H9 (cell line): ENCODE data around the gene AMDHD1. TPM values are rescaled to one million over a fixed set of nuclear protein-coding genes. Genes with fewer than 3 reads are reported as not detected.
A peak's percentile ranks its signal among the peaks of the same experiment; 100 is the strongest.

Source experiments
- DNase-seq: peaks from one replicate; pipeline ENCODE4 v3.0.0-alpha.2; 2017
- H2AFZ ChIP-seq: one replicate; pipeline ENCODE4 v1.6.1; 2013; ENCODE audit warnings: mild to moderate bottlenecking, low read length, control low read depth, moderate library complexity
- H2AK5ac ChIP-seq: 2 replicates; pipeline ENCODE4 v1.6.1; 2013; ENCODE audit warnings: low read length, control low read depth, mixed read lengths; ENCODE audit not compliant: insufficient read length
- H2BK120ac ChIP-seq: one replicate; pipeline ENCODE4 v1.6.1; 2013; ENCODE audit warnings: low read depth, mild to moderate bottlenecking, low read length, control low read depth, inconsistent platforms; ENCODE audit not compliant: poor library complexity, severe bottlenecking
- H2BK12ac ChIP-seq: 2 replicates; pipeline ENCODE4 v1.6.1; 2013; ENCODE audit warnings: low read length, control low read depth, mixed read lengths, low read depth; ENCODE audit not compliant: insufficient read length
- H2BK15ac ChIP-seq: 2 replicates; pipeline ENCODE4 v1.6.1; 2013; ENCODE audit warnings: low read depth, low read length, control low read depth
- H2BK20ac ChIP-seq: one replicate; pipeline ENCODE4 v1.6.1; 2013; ENCODE audit warnings: low read depth, mild to moderate bottlenecking, low read length, control low read depth, inconsistent platforms; ENCODE audit not compliant: poor library complexity, severe bottlenecking
- H2BK5ac ChIP-seq: 2 replicates; pipeline ENCODE4 v1.6.1; 2013; ENCODE audit warnings: low read length, control low read depth, mixed read lengths; ENCODE audit not compliant: insufficient read length
- H3K14ac ChIP-seq: 2 replicates; pipeline ENCODE4 v1.6.1; 2013; ENCODE audit warnings: low read length, control low read depth; ENCODE audit not compliant: insufficient read depth
- H3K18ac ChIP-seq: 2 replicates; pipeline ENCODE4 v1.6.1; 2013; ENCODE audit warnings: low read depth, mild to moderate bottlenecking, mixed read lengths, low read length, control low read depth; ENCODE audit not compliant: insufficient read length
- H3K23ac ChIP-seq: 2 replicates; pipeline ENCODE4 v1.6.1; 2013; ENCODE audit warnings: low read length, control low read depth, mixed read lengths, low read depth; ENCODE audit not compliant: insufficient read length
- H3K23me2 ChIP-seq: 2 replicates; pipeline ENCODE4 v1.6.1; 2013; ENCODE audit warnings: low read depth, mild to moderate bottlenecking, mixed read lengths, low read length, control low read depth; ENCODE audit not compliant: insufficient read length, poor library complexity, severe bottlenecking
- H3K27ac ChIP-seq: 2 replicates; pipeline ENCODE4 v1.5.1; 2013; ENCODE audit warnings: low read length, control low read depth, mixed read lengths, low read depth; ENCODE audit not compliant: insufficient read length
- H3K27me3 ChIP-seq: 2 replicates; pipeline ENCODE4 v1.6.1; 2013; ENCODE audit warnings: low read length, control low read depth, inconsistent platforms; ENCODE audit not compliant: insufficient read depth
- H3K4ac ChIP-seq: 2 replicates; pipeline ENCODE4 v1.6.1; 2013; ENCODE audit warnings: low read depth, mild to moderate bottlenecking, control low read depth, inconsistent platforms, low read length, moderate library complexity
- H3K4me1 ChIP-seq: 2 replicates; pipeline ENCODE4 v1.6.1; 2013; ENCODE audit warnings: low read length, control low read depth, inconsistent platforms; ENCODE audit not compliant: insufficient read depth
- H3K4me2 ChIP-seq: 2 replicates; pipeline ENCODE4 v1.6.1; 2013; ENCODE audit warnings: low read length, control low read depth, mixed read lengths; ENCODE audit not compliant: insufficient read length, insufficient read depth
- H3K56ac ChIP-seq: 2 replicates; pipeline ENCODE4 v1.6.1; 2013; ENCODE audit warnings: low read depth, mild to moderate bottlenecking, mixed read lengths, low read length, control low read depth; ENCODE audit not compliant: insufficient read length
- H3K79me1 ChIP-seq: 2 replicates; pipeline ENCODE4 v1.6.1; 2013; ENCODE audit warnings: low read depth, mild to moderate bottlenecking, moderate library complexity, low read length, control low read depth, inconsistent platforms; ENCODE audit not compliant: insufficient read depth, poor library complexity, severe bottlenecking
- H3K79me2 ChIP-seq: 2 replicates; pipeline ENCODE4 v1.6.1; 2013; ENCODE audit warnings: low read length, control low read depth, inconsistent platforms; ENCODE audit not compliant: insufficient read depth
- H3K9ac ChIP-seq: 2 replicates; pipeline ENCODE4 v1.6.1; 2013; ENCODE audit warnings: low read length, control low read depth, mixed read lengths; ENCODE audit not compliant: insufficient read length; ENCODE audit errors: extremely low read depth
- H3K9me3 ChIP-seq: one replicate; pipeline ENCODE4 v1.6.1; 2013; ENCODE audit warnings: low read depth, low read length, inconsistent platforms; ENCODE audit not compliant: control insufficient read depth
- H3T11ph ChIP-seq: one replicate; pipeline ENCODE4 v1.6.1; 2013; ENCODE audit warnings: mild to moderate bottlenecking, low read length, control low read depth, inconsistent platforms
- H4K20me1 ChIP-seq: one replicate; pipeline ENCODE4 v1.6.1; 2013; ENCODE audit not compliant: control insufficient read depth, insufficient read length, insufficient read depth
- H4K5ac ChIP-seq: 2 replicates; pipeline ENCODE4 v1.6.1; 2013; ENCODE audit warnings: low read depth, mild to moderate bottlenecking, mixed read lengths, low read length, control low read depth; ENCODE audit not compliant: insufficient read length
- H4K8ac ChIP-seq: replicated peaks from 2 replicates; pipeline ENCODE4 v1.6.1; 2013; ENCODE audit warnings: low read length, control low read depth, mixed read lengths, low read depth; ENCODE audit not compliant: insufficient read length
- H4K91ac ChIP-seq: 2 replicates; pipeline ENCODE4 v1.6.1; 2013; ENCODE audit warnings: low read depth, mild to moderate bottlenecking, moderate library complexity, mixed read lengths, low read length, control low read depth; ENCODE audit not compliant: insufficient read length
- H3K27ac Mint-ChIP-seq, 3 experiments: 2 replicates in 2 of 3; 3 replicates in 1 of 3; pipeline ENCODE4 v1.8.0; 2020 to 2021; ENCODE audit warnings: mixed read lengths in 3 of 3, mild to moderate bottlenecking in 1 of 3, moderate library complexity in 1 of 3
- H3K27me3 Mint-ChIP-seq: 2 replicates; pipeline ENCODE4 v1.8.0; 2021; ENCODE audit warnings: low read depth, mild to moderate bottlenecking, moderate library complexity, mixed read lengths
- H3K36me3 Mint-ChIP-seq, 3 experiments: 2 replicates in 2 of 3; 3 replicates in 1 of 3; pipeline ENCODE4 v1.8.0; 2020 to 2021; ENCODE audit warnings: low read depth in 3 of 3, mixed read lengths in 3 of 3; ENCODE audit not compliant: insufficient read depth in 1 of 3
- H3K4me1 Mint-ChIP-seq, 2 experiments: 2 replicates each; pipeline ENCODE4 v1.8.0; 2020; ENCODE audit warnings: mixed read lengths in 2 of 2
- H3K4me3 Mint-ChIP-seq, 2 experiments: 2 replicates in 1 of 2; 3 replicates in 1 of 2; pipeline ENCODE4 v1.8.0; 2020 to 2021; ENCODE audit warnings: mild to moderate bottlenecking in 2 of 2, mixed read lengths in 2 of 2, moderate library complexity in 1 of 2
- H3K9me3 Mint-ChIP-seq, 2 experiments: 2 replicates in 1 of 2; 3 replicates in 1 of 2; pipeline ENCODE4 v1.8.0; 2020; ENCODE audit warnings: mild to moderate bottlenecking in 2 of 2, mixed read lengths in 2 of 2, moderate library complexity in 1 of 2
- WGBS: extraction: QIAGEN DNeasy Blood & Tissue Kit; methylation state at CpG from one replicate; pipeline ENCODE4 v1.1.7; 2013; ENCODE audit warnings: missing lambda C conversion rate, low lambda C conversion rate, mixed read lengths; ENCODE audit not compliant: insufficient read length; ENCODE audit errors: extremely low coverage; 5-methylcytosine and 5-hydroxymethylcytosine counted together
- total RNA-seq: library from RNA; stranded (reverse); gene quantifications from 2 replicates; pipeline ENCODE4 v1.2.1, GENCODE V29; 2021
- TF ChIP-seq, protein P1 (sequence below): fragments of 200-600 bp; sonication (generic); conservative IDR thresholded peaks from 3 replicates; pipeline ENCODE4 v1.8.0; 2021; ENCODE audit warnings: antibody characterized with exemption, mild to moderate bottlenecking

The AMDHD1 gene
- total RNA-seq, 1 experiment from 2014 or later, result 0.42 TPM

DNA sequence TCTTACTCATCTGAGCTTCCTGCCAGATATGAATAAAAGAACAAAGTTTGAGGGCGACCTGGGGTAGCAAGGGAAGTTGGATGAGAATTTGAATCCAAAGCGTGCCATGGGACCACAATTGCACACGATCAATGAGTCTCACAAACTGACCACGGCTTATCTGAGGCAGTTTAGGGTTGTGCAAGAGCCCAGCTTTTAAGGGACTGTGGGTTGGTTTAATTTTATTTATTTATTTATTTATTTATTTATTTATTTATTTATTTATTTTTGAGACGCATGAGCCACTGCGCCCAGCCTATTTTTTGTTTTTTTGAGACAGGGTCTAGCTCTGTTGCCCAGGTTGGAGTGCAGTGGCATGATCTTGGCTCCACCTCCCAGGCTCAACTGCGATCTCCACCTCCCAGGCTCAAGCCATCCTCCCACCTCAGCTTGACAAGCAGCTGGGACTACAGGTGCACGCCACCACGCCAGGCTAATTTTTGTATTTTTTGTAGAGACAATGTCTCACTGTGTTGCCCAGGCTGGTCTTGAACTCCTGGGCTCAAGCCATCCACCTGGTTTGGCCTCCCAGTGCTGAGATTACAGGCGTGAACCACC is 1.1 kb downstream of the AMDHD1 start:
- H2BK20ac ChIP-seq, result no peak overlapping the region
- no peak overlapping the region for H3K56ac ChIP-seq
- no peak overlapping the region for H3K4ac ChIP-seq
- H2AFZ ChIP-seq, result no peak overlapping the region
- no peak overlapping the region for H4K8ac ChIP-seq
- H2BK5ac ChIP-seq, result no peak overlapping the region
- H3K79me2 ChIP-seq, result no peaks in the 10 kb centered on the region
- H3K27me3 Mint-ChIP-seq, result peaks cover 35% of the 10 kb centered on the region
- peak overlapping the region; percentile 84 to 89; a peak in 3 of 5 replicates for H3K4me3 Mint-ChIP-seq
- H3K27ac ChIP-seq, result no peak overlapping the region
- H2BK120ac ChIP-seq, result no peak overlapping the region
- no peak overlapping the region for H3T11ph ChIP-seq
- H2BK12ac ChIP-seq, result no peak overlapping the region
- no peaks in the 10 kb centered on the region for H3K4me1 ChIP-seq
- H3K18ac ChIP-seq, result no peak overlapping the region
- no peak overlapping the region for H3K23ac ChIP-seq
- peaks cover 0 to 4% (median 0%) of the 10 kb centered on the region in 3 experiments; a peak in 2 of 7 replicates for H3K36me3 Mint-ChIP-seq
- no peaks in the 10 kb centered on the region for H3K9me3 ChIP-seq
- WGBS, result no CpG with 5 or more reads among the region's 10 CpGs
- no peak overlapping the region for H4K5ac ChIP-seq
- peaks cover 5% of the 10 kb centered on the region; the same call in 1 of the 2 replicates for H3K27me3 ChIP-seq
- peaks cover 5% of the 10 kb centered on the region for H3K23me2 ChIP-seq
- H3K4me2 ChIP-seq, result no peak overlapping the region
- no peak overlapping the region for H3K14ac ChIP-seq
- TF ChIP-seq, protein P1, sequence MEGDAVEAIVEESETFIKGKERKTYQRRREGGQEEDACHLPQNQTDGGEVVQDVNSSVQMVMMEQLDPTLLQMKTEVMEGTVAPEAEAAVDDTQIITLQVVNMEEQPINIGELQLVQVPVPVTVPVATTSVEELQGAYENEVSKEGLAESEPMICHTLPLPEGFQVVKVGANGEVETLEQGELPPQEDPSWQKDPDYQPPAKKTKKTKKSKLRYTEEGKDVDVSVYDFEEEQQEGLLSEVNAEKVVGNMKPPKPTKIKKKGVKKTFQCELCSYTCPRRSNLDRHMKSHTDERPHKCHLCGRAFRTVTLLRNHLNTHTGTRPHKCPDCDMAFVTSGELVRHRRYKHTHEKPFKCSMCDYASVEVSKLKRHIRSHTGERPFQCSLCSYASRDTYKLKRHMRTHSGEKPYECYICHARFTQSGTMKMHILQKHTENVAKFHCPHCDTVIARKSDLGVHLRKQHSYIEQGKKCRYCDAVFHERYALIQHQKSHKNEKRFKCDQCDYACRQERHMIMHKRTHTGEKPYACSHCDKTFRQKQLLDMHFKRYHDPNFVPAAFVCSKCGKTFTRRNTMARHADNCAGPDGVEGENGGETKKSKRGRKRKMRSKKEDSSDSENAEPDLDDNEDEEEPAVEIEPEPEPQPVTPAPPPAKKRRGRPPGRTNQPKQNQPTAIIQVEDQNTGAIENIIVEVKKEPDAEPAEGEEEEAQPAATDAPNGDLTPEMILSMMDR, result no peak
- no peak overlapping the region for H3K9ac ChIP-seq
- H2BK15ac ChIP-seq, result no peak overlapping the region
- H2AK5ac ChIP-seq, result no peak overlapping the region
- DNase-seq, result no peak
- H3K9me3 Mint-ChIP-seq, result peaks cover 3 to 7% of the 10 kb centered on the region in 2 experiments; a peak in 4 of 5 replicates
- H3K27ac Mint-ChIP-seq, result no peak overlapping the region
- no peak overlapping the region for H4K91ac ChIP-seq
- H3K79me1 ChIP-seq, result no peaks in the 10 kb centered on the region
- H4K20me1 ChIP-seq, result no peaks in the 10 kb centered on the region
- H3K4me1 Mint-ChIP-seq, result peaks cover 9 to 16% of the 10 kb centered on the region in 2 experiments
